IMR-90 (cell line): Measurements from ENCODE around the gene GZMM.

Experiments used
- BHLHE40 ChIP-seq: fragments of 150-350 bp; IDR thresholded peaks from 2 replicates; pipeline ENCODE4 v1.6.1; 2016; ENCODE audit warnings: mild to moderate bottlenecking, low read depth, low read length
- CEBPB ChIP-seq: IDR thresholded peaks from 2 replicates; pipeline ENCODE4 v1.6.1; 2012; ENCODE audit warnings: low read depth, low read length, improper control_type of control experiment
- POLR2A ChIP-seq: IDR thresholded peaks from 2 replicates; pipeline ENCODE4 v1.6.1; 2012; ENCODE audit warnings: mild to moderate bottlenecking, low read depth, low read length
- RAD21 ChIP-seq: IDR thresholded peaks from 2 replicates; pipeline ENCODE4 v1.6.1; 2012; ENCODE audit warnings: low read length, improper control_type of control experiment
- RCOR1 ChIP-seq: IDR thresholded peaks from 2 replicates; pipeline ENCODE4 v1.6.1; 2012; ENCODE audit warnings: mild to moderate bottlenecking, low read length, improper control_type of control experiment; ENCODE audit not compliant: insufficient replicate concordance
- RFX5 ChIP-seq: IDR thresholded peaks from 2 replicates; pipeline ENCODE4 v1.8.0; 2012; ENCODE audit warnings: low read depth, mild to moderate bottlenecking, low read length, moderate library complexity
- USF2 ChIP-seq: fragments of 150-350 bp; IDR thresholded peaks from 2 replicates; pipeline ENCODE4 v1.6.1; 2017; ENCODE audit warnings: mild to moderate bottlenecking, antibody characterized with exemption, low read length, low read depth
- TF ChIP-seq, protein P1 (sequence below): conservative IDR thresholded peaks from 2 replicates; pipeline ENCODE4 v1.5.1; 2012; ENCODE audit warnings: mild to moderate bottlenecking, low read depth, low read length, improper control_type of control experiment
- TF ChIP-seq, protein P2 (sequence below): fragments of 150-350 bp; IDR thresholded peaks from 2 replicates; pipeline ENCODE4 v1.6.1; 2016; ENCODE audit warnings: low read depth, mild to moderate bottlenecking, low read length, moderate library complexity, borderline replicate concordance

DNA sequence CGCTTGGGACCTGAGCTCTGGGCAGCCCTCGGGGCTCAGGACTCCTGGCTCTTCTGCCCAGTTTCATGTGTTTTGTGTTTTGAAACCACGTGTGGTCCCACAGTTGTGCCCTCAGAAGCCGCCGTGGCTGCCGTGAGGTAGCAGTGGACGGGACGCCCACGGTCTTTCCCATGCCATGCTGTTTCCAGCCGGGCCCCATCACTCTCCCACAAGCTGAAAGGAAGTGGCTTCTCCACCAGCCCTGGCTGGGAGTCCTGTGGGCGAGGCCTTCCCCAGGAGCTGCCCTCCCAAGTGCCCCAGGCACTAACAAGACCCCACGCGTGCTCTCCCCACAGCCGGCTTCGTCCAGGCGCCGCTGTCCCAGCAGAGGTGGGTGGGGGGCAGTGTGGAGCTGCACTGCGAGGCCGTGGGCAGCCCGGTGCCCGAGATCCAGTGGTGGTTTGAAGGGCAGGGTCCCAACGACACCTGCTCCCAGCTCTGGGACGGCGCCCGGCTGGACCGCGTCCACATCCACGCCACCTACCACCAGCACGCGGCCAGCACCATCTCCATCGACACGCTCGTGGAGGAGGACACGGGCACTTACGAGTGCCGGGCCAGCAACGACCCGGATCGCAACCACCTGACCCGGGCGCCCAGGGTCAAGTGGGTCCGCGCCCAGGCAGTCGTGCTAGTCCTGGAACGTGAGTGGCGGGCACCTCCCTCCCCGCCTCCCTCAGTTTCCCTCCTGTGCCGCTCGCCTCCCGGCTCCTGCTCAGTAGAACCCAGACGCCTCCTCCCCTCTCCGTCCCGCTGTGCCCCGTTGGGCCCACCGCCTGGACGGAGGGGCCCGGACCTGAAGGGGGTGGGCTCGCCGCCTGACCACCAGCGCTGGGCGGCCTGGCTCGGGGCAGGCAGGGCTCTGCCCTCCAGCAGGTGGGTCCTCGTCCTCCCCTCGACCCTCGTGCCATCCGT is 33.9 kb downstream of the GZMM start:
- TF ChIP-seq, protein P1, sequence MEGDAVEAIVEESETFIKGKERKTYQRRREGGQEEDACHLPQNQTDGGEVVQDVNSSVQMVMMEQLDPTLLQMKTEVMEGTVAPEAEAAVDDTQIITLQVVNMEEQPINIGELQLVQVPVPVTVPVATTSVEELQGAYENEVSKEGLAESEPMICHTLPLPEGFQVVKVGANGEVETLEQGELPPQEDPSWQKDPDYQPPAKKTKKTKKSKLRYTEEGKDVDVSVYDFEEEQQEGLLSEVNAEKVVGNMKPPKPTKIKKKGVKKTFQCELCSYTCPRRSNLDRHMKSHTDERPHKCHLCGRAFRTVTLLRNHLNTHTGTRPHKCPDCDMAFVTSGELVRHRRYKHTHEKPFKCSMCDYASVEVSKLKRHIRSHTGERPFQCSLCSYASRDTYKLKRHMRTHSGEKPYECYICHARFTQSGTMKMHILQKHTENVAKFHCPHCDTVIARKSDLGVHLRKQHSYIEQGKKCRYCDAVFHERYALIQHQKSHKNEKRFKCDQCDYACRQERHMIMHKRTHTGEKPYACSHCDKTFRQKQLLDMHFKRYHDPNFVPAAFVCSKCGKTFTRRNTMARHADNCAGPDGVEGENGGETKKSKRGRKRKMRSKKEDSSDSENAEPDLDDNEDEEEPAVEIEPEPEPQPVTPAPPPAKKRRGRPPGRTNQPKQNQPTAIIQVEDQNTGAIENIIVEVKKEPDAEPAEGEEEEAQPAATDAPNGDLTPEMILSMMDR, result no peak
- TF ChIP-seq POLR2A (no peak), USF2 (no peak), CEBPB (no peak), BHLHE40 (no peak), RFX5 (no peak), RCOR1 (no peak), RAD21 (no peak)
- TF ChIP-seq, protein P2, sequence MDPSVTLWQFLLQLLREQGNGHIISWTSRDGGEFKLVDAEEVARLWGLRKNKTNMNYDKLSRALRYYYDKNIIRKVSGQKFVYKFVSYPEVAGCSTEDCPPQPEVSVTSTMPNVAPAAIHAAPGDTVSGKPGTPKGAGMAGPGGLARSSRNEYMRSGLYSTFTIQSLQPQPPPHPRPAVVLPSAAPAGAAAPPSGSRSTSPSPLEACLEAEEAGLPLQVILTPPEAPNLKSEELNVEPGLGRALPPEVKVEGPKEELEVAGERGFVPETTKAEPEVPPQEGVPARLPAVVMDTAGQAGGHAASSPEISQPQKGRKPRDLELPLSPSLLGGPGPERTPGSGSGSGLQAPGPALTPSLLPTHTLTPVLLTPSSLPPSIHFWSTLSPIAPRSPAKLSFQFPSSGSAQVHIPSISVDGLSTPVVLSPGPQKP, result no peak
